ENCODE measurements around the gene ANKRD33B.
A peak's percentile ranks its signal among the peaks of the same experiment; 100 is the strongest.

Gene ANKRD33B

GRCh38 chr5:10642367-10642766 is 78.5 kb downstream of the ANKRD33B start:
- H3K27ac Mint-ChIP-seq = no peak overlapping the region
- H3K4me1 Mint-ChIP-seq (ENCODE audit: low read depth) = peaks cover 23% of the 10 kb centered on the region
- H3K27me3 Mint-ChIP-seq (ENCODE audit: low read depth) = no peaks in the 10 kb centered on the region
- peaks cover 27% of the 10 kb centered on the region for H3K36me3 Mint-ChIP-seq (ENCODE audit: low read depth)
- peaks cover 6% of the 10 kb centered on the region for H3K9me3 Mint-ChIP-seq
- no peak overlapping the region for H3K4me3 Mint-ChIP-seq

- no peaks in the 10 kb centered on the region for H3K9me3 Mint-ChIP-seq
- peaks cover 18% of the 10 kb centered on the region for H3K36me3 Mint-ChIP-seq (ENCODE audit: low read depth)
- H3K4me1 Mint-ChIP-seq (ENCODE audit: low read depth) = peaks cover 20% of the 10 kb centered on the region
- peak overlapping the region; percentile 18 for H3K4me3 Mint-ChIP-seq
- H3K27me3 Mint-ChIP-seq (ENCODE audit: low read depth) = no peaks in the 10 kb centered on the region
- no peak overlapping the region for H3K27ac Mint-ChIP-seq
Observed at GRCh38 chr5:10644192-10644591, 80.3 kb downstream of the ANKRD33B start.

- peaks cover 20% of the 10 kb centered on the region for H3K4me1 Mint-ChIP-seq (ENCODE audit: low read depth)
Observed at GRCh38 chr5:10645146-10645545, 81.3 kb downstream of the ANKRD33B start.

GRCh38 chr5:10645671-10646070 is 81.8 kb downstream of the ANKRD33B start:
- Mint-ChIP-seq H3K36me3 (ENCODE audit: low read depth) (peaks cover 11% of the 10 kb centered on the region), H3K9me3 (no peaks in the 10 kb centered on the region), H3K27ac (peak overlapping the region; percentile 10), H3K4me1 (ENCODE audit: low read depth) (peaks cover 20% of the 10 kb centered on the region), H3K27me3 (ENCODE audit: low read depth) (no peaks in the 10 kb centered on the region), H3K4me3 (no peak overlapping the region)

More at GRCh38 chr5:10645146-10645545, 81.3 kb downstream of the ANKRD33B start:
- Mint-ChIP-seq H3K27me3 (ENCODE audit: low read depth) (no peaks in the 10 kb centered on the region), H3K36me3 (ENCODE audit: low read depth) (peaks cover 15% of the 10 kb centered on the region), H3K4me3 (no peak overlapping the region), H3K9me3 (no peaks in the 10 kb centered on the region), H3K27ac (no peak overlapping the region)

- Mint-ChIP-seq H3K27ac (no peak overlapping the region), H3K4me3 (no peak overlapping the region), H3K36me3 (ENCODE audit: low read depth) (peaks cover 9% of the 10 kb centered on the region), H3K9me3 (no peaks in the 10 kb centered on the region), H3K4me1 (ENCODE audit: low read depth) (peaks cover 20% of the 10 kb centered on the region), H3K27me3 (ENCODE audit: low read depth) (no peaks in the 10 kb centered on the region)
Observed at GRCh38 chr5:10647640-10648039, 83.8 kb downstream of the ANKRD33B start.

- H3K36me3 Mint-ChIP-seq (ENCODE audit: low read depth) = peaks cover 9% of the 10 kb centered on the region
- H3K9me3 Mint-ChIP-seq = no peaks in the 10 kb centered on the region
- no peak overlapping the region for H3K4me3 Mint-ChIP-seq
- peaks cover 20% of the 10 kb centered on the region for H3K4me1 Mint-ChIP-seq (ENCODE audit: low read depth)
- no peaks in the 10 kb centered on the region for H3K27me3 Mint-ChIP-seq (ENCODE audit: low read depth)
- H3K27ac Mint-ChIP-seq = no peak overlapping the region
Observed at GRCh38 chr5:10648806-10649665, 85.2 kb downstream of the ANKRD33B start.

GRCh38 chr5:10649666-10650380 is 86.0 kb downstream of the ANKRD33B start:
- Mint-ChIP-seq H3K9me3 (no peaks in the 10 kb centered on the region), H3K4me1 (ENCODE audit: low read depth) (peaks cover 13% of the 10 kb centered on the region), H3K36me3 (ENCODE audit: low read depth) (peaks cover 6% of the 10 kb centered on the region), H3K27me3 (ENCODE audit: low read depth) (no peaks in the 10 kb centered on the region), H3K27ac (no peak overlapping the region), H3K4me3 (no peak overlapping the region)

GRCh38 chr5:10652151-10652550 is 88.3 kb downstream of the ANKRD33B start:
- H3K36me3 Mint-ChIP-seq (ENCODE audit: low read depth) = peaks cover 1% of the 10 kb centered on the region
- H3K27me3 Mint-ChIP-seq (ENCODE audit: low read depth) = no peaks in the 10 kb centered on the region
- no peak overlapping the region for H3K4me3 Mint-ChIP-seq
- H3K4me1 Mint-ChIP-seq (ENCODE audit: low read depth) = no peaks in the 10 kb centered on the region
- no peak overlapping the region for H3K27ac Mint-ChIP-seq
- H3K9me3 Mint-ChIP-seq = no peaks in the 10 kb centered on the region

- H3K4me3 Mint-ChIP-seq = no peak overlapping the region
- H3K36me3 Mint-ChIP-seq (ENCODE audit: low read depth) = peaks cover 1% of the 10 kb centered on the region
- H3K9me3 Mint-ChIP-seq = no peaks in the 10 kb centered on the region
- no peaks in the 10 kb centered on the region for H3K4me1 Mint-ChIP-seq (ENCODE audit: low read depth)
- no peak overlapping the region for H3K27ac Mint-ChIP-seq
- no peaks in the 10 kb centered on the region for H3K27me3 Mint-ChIP-seq (ENCODE audit: low read depth)
Observed at GRCh38 chr5:10652606-10653005, 88.7 kb downstream of the ANKRD33B start.

GRCh38 chr5:10653043-10653442 is 89.2 kb downstream of the ANKRD33B start:
- no peak overlapping the region for H3K4me3 Mint-ChIP-seq
- peaks cover 1% of the 10 kb centered on the region for H3K36me3 Mint-ChIP-seq (ENCODE audit: low read depth)
- H3K9me3 Mint-ChIP-seq = no peaks in the 10 kb centered on the region
- no peaks in the 10 kb centered on the region for H3K4me1 Mint-ChIP-seq (ENCODE audit: low read depth)
- H3K27ac Mint-ChIP-seq = no peak overlapping the region
- H3K27me3 Mint-ChIP-seq (ENCODE audit: low read depth) = no peaks in the 10 kb centered on the region

- H3K9me3 Mint-ChIP-seq = no peaks in the 10 kb centered on the region
- no peak overlapping the region for H3K4me3 Mint-ChIP-seq
- no peaks in the 10 kb centered on the region for H3K4me1 Mint-ChIP-seq (ENCODE audit: low read depth)
- peaks cover 1% of the 10 kb centered on the region for H3K36me3 Mint-ChIP-seq (ENCODE audit: low read depth)
- H3K27ac Mint-ChIP-seq = no peak overlapping the region
- no peaks in the 10 kb centered on the region for H3K27me3 Mint-ChIP-seq (ENCODE audit: low read depth)
Observed at GRCh38 chr5:10653751-10654400, 90.0 kb downstream of the ANKRD33B start.

GRCh38 chr5:10654566-10654965 is 90.7 kb downstream of the ANKRD33B start:
- Mint-ChIP-seq H3K4me1 (ENCODE audit: low read depth) (no peaks in the 10 kb centered on the region), H3K27me3 (ENCODE audit: low read depth) (no peaks in the 10 kb centered on the region), H3K27ac (no peak overlapping the region), H3K4me3 (no peak overlapping the region), H3K9me3 (no peaks in the 10 kb centered on the region), H3K36me3 (ENCODE audit: low read depth) (peaks cover 1% of the 10 kb centered on the region)

GRCh38 chr5:10655161-10655971 is 91.5 kb downstream of the ANKRD33B start:
- no peak overlapping the region for H3K27ac Mint-ChIP-seq
- no peaks in the 10 kb centered on the region for H3K27me3 Mint-ChIP-seq (ENCODE audit: low read depth)
- no peaks in the 10 kb centered on the region for H3K9me3 Mint-ChIP-seq
- peaks cover 1% of the 10 kb centered on the region for H3K36me3 Mint-ChIP-seq (ENCODE audit: low read depth)
- H3K4me3 Mint-ChIP-seq = no peak overlapping the region
- H3K4me1 Mint-ChIP-seq (ENCODE audit: low read depth) = no peaks in the 10 kb centered on the region
